ENCODE measurements around the gene SARNP.

Gene SARNP

DNA sequence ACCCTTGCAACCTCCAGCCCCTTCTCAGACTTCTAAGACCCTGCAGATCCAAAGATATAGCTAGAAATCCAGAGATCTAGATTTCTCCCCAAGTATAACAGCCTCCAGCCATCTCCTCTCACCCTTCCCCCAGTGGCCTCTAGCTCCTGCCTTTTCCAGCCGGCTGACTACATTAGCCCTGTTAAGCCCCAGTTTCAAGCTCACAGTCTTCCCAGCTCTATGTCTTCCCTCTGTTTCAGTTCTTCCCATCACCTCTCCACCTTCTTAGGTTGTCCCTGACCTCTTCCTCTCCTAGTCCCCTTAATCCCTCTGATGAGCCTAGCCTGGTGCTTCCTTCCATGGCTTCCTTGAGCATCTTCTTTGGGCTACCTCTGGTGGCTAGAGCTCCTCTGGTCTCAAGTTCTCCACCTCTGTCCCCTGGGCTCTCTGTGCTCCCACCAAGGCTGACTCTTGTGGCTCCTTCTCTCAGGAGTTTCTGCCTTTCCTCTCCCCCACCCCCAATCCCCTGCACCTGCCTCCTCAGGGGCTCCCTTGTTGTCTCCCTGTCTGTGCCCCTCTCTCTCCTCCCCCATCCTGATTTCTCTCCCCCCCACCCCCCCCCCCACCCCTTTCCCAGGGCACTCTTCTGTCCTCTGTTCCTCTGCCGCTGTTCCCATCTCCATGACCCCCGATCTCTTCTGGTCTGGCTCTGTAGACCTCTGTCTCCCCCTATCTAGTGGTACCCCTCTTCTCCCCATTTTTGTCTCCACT, 75.4 kb downstream of the SARNP start:
- DNase-seq = no peak

- no peak for DNase-seq
Measured at GRCh38 chr12:55739025-55739378, 78.5 kb downstream of the SARNP start.

DNA sequence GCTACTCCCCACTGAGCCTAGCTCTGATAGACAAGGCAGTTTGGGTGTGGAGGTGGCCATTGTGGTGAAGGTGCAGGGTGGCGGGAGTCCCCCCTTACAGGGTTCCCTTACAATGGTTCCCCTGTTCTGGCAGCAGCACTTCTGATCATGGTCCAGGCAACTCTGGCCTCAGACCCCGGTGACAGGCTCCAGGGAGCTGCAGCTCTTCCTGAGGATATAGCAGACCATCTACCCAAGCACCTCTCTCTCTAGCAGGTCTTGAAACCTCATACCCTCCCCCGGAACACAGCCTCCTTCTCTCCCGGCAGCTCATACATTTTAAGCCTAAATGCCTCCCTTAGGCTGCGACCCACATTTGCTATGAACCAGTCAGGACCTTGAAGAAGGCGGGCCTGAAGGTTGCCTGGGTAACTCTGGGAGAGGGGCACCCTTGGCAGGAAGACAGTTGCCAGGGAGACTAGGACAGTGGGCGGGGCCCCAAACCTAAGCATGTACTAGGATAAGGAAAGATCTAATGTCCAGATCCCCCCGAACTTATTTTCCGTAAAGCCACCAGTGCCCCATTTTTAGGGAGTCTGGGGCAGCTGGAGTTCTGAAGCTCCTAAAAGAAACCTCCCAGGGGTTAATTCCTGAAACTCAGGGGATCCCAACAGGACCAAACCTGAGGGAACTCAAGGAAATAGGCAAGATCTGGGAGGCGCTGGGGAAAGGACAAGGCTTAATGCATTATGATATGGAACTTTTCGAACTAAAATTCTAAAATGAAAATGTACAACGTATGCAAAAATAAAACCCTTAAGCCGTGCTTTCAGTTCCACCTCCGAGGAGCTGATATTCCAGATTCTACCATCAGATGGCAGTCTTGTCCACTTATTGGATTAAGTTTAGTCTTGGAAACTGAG, 79.2 kb downstream of the SARNP start:
- peak; percentile 89 for DNase-seq

DNA sequence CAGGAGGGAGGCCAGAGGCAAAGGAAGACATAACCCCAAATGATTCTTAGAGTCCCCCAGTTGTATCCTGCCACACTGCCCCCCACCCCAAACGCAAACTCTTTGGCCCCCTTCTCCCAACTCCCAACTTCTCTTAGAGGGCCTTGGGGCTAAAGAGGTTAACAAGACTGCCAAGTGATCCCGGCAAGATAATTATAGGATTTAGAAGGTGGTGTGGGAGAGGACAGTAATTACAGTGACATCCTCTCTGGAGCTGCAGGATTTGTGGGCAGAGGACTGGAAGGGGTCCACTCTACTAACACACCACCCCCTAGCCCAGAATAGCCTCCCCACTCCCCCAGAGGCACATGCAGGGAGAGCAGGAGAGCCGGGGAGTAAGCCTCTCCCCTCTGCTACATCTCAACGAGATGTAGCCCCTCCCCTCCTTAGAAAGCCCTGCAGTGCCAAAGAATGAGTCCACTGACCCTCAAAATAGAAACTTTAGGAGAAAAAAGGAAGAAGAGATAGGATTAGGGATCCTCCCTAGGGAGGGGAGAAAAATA, 79.9 kb downstream of the SARNP start:
- no peak for DNase-seq

- peak; percentile 65 for DNase-seq
Measured at GRCh38 chr12:55736780-55737580, 80.5 kb downstream of the SARNP start.

DNA sequence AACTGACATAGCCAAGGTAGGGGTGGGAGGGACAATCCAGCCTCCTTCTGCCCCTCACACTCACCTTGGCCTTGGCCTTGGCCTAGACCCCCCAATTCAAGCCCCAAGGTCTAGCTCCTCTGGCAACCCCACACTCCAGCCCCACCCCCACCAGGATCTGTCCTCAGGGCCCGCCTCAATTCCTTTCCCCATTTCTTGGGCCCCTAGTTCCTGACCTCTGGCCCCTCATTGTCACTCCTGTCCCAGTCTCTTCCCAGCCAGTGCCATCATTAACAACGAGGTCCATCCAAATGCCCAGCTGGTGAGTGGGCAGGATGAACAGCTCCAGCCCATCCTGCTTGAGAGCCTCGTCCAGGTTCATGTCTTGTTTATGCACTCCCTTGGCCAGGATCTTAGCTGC, 81.4 kb downstream of the SARNP start:
- DNase-seq = no peak

DNA sequence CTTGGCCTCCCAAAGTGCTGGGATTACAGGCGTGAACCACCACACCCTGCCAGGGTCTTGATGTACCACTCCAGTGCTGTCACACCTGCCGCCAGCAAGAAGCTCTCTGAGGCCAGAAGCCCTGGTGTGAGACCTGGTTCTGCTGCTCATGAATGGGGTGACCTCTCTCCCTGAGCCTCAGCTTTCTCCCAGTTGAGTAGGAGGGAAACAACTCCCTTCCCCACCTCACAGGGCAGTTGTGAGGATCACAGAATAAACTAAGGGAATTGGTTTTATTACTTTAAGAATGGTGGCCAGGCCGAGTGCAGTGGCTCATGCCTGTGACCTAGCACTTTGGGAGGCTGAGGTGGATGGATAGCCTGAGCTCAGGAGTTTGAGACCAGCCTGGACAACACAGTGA, 82.9 kb downstream of the SARNP start:
- no peak for DNase-seq

GRCh38 chr12:55733858-55734257, 83.7 kb downstream of the SARNP start:
- DNase-seq = no peak

GRCh38 chr12:55733021-55733555, 84.4 kb downstream of the SARNP start:
- no peak for DNase-seq

DNA sequence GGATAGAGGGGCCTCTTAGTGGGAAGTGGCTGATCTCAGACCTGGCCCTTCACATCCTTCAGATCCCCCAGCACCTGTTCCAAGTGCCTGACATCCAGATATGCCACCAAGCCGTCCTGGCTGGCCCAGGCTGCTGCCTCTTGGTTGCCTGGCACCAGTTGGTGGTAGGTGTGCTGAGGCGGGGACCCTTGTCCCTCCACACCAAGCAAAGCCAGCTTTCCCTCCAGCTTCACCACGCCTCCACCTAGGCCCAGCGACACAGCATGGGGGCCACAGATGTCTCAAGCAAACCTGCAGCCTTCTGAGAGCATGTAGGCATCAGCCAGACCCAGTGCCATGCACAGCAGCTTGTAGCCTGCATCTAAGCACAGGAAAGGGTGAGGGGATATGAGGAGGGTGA, 85.2 kb downstream of the SARNP start:
- DNase-seq = no peak

GRCh38 chr12:55729819-55730818, 87.4 kb downstream of the SARNP start:
- peak; percentile 61 for DNase-seq

GRCh38 chr12:55728939-55729818, 88.3 kb downstream of the SARNP start, which contains the start of gene CD63:
Gene CD63, minus strand, starts transcription at chr12:55729009. Its CDS starts 668 bp downstream, at chr12:55728341.
- peak; percentile 97 for DNase-seq

DNA sequence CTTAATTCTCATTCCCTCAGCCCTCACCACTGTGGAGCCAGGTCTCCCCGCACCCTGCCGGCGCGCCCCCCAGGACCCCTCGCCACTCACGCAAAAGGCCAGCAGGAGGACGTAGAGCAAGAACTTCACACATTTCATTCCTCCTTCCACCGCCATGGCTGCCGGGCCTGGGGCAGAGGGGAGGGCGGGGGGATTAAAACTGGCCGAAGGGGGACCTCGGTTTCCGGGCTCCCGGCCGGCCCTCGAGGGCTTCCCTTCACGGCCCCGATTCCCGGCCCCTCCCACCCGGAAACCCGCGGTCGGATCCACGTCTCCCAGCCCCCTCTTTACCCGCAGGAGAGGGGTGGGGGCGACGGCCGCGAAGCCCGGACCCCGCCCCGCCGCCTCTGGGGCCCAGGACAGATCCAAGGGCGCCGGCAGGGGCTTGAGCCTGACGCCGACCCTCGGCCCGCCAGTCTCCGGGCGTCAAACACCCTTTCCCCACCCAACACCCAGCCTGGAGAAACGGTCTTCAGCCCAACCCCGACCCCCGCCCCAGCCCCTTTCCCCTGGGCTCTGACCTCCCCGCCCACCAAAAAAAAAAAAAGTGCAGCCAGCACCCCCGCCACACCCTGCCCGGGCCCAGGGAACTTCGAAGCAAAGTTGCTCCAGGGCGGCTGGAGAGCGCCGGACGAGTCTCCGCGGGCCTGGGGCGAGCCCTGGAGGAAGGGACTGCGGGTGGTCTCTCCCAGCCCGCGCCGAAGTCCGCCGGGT, 89.2 kb downstream of the SARNP start:
- DNase-seq = peak; percentile 77

DNA sequence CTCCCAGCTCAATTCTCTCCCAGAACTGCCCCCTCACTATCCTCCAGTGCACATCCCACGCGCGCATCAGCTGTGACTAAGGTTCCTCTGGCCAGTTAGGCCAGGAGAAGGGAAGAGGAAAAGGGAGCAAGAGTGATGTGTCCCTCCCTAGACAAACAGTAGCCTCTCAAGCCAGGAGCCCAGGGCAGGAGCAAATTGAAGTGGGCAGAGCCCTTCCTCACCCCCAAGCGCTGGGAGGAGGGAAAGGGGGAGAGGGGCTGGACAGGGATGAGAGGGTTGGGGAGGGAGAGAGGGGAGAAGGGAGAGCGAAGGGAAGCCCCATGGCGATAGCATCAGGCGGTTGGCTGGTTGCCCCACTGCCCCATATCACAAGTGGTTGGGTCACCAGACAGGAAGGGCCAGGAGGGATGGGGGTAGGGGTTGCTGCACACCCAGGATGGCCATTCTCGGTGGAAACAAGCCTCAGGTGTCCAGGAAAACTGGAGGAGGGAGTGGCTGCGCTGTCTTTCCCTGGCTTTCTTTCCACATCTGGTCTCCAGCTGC, 89.8 kb downstream of the SARNP start:
- DNase-seq = no peak

- no peak for DNase-seq
Measured at GRCh38 chr12:55726971-55727370, 90.6 kb downstream of the SARNP start.

GRCh38 chr12:55725556-55725955, 92.0 kb downstream of the SARNP start:
- no peak for DNase-seq

- no peak for DNase-seq
Measured at GRCh38 chr12:55724940-55725309, 92.6 kb downstream of the SARNP start.

- DNase-seq = peak; percentile 63
Measured at GRCh38 chr12:55724226-55724939, 93.1 kb downstream of the SARNP start.

All from fibroblast of skin of abdomen (primary cell).